CD4-positive, alpha-beta T cell treated with Interleukin-12 subunit alpha and Interleukin-12 subunit beta, for 1 hour (primary cell): ENCODE measurements around the gene CCDC50.
A peak's percentile ranks its signal among the peaks of the same experiment; 100 is the strongest.

ENCODE experiments used
- DNase-seq: peaks from one replicate; pipeline ENCODE4 v3.0.0-alpha.2; 2020

CCDC50 gene

GRCh38 chr3:191320316-191320715 is 8.9 kb upstream of the CCDC50 start:
- DNase-seq: no peak

DNA sequence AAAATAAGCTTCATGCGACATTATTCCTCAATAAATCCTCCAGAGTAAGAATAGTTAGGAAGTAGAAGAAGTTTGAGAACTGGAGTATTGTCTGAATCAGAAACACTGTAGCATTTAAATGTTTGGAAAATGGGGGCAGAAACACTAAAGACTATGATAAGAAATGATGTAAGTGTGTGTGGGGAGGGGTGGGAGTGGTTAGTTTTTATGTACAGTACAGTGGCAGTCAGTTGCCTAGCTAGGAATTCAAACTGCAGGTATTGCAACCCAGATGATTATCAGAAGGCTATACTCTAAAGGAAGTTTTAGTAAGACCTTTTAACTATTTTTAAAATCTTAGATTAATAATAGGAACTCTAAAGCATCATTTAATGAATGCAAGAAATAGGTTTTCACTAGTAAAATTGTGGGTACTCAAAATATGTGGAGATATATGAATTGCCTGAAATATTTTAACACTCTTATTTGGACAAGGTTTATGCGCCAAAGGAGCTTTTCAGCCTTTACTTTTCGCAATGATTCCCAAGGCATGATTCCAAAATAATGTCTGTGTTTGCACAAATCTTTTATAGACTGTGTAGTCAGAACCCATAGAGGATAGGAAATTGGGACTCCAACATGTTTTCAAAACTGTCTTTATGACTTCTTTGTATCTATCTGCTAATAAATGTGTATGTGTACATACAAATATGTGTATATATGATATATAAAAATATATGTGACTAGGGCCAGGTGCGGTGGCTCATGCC is 8.0 kb upstream of the CCDC50 start:
- DNase-seq: no peak

DNA sequence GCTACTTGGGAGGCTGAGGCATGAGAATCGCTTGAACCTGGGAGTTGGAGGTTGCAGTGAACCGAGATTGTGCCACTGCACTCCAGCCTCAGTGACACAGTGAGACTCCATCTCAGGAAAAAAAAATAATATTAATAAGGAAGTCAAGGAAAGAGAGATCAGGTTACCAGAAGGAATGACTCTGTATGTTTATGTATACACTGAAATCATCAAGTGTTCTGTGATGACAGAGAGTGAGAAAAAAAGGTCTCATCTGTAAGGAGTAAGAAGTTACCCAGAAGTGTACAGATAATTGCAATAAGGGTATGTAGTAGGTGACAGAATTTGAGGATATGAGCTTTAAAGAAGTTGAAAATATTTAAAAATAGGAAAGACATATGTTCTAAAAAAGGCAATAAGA is 4.3 kb upstream of the CCDC50 start:
- no peak for DNase-seq

DNA sequence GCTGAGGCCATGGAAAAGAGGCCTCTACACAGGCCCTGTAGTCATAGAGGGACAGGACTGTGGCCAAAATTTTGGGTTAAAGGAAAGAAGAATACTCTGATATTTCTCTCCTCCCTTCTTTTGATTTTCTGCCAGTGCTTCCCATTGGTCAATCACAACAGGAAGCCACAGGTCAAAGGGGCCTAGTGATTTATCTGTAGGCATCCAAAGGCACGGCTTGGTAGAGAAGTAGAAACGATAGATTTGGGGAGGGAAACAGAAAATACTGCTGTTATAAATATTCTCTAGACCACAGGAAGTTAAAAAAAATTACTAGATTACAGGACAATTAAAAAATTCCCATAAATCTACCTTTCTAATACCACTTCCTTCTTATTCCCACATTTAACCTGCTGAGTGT is 1.7 kb upstream of the CCDC50 start:
- no peak for DNase-seq

DNA sequence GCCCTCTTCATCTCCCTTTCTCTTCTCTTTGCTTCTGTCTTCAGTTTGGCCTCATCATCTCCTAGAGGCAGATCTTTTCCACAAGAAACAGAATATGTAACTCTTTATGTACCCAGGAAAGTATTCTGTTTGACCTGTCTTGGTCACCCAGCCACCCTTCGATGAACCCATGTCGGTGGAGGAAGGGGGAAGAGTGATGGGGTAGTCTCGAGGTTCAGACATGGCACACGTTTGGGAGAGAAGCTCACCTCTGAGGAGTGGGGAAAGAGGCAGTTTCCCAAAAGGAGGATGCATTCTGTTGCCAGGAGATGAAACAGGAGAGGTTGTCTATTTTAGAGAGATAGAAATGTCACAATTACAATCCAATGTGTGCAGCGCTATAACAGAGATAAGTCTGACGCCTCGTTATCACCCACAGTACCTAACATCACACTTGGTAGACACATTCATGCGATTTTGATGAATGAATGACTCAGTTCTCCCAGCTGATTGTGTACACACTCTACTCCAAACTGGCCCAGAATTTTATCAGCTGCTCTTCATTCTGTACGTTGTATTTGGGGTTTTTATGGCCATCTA is 722 bp upstream of the CCDC50 start:
- no peak for DNase-seq

GRCh38 chr3:191329654-191330529 is 698 bp downstream of the CCDC50 start, which contains the start of gene UTS2B:
UTS2B (minus strand) TSS chr3:191330526; CDS start chr3:191282189, 48,337 bp downstream.
- DNase-seq: peak; percentile 18

DNA sequence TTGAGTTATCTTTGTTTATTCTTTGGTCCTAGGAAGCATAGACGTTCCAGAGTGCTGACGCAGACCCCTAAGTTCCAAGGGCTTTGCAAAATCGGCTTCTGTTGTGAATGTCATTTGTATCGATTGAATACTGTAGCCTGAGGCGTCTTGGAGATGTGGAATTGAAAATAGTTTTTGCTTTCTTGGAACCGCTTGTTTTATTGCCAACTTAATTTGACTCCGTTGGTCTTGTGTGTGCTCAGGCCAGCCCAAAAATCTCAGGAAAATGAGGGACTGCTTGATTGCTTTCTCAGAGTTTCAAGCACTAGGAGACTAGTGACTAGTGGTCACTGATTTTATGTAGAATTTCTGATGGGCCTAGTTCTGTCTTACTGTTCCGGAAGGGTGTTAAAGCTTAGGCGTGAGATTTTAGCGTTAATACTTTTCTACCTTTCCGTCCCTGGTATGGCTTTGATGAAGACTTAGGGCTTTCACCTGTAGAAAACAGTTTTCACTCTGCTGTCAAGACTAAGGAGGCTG is 1.4 kb downstream of the CCDC50 start:
- no peak for DNase-seq

DNA sequence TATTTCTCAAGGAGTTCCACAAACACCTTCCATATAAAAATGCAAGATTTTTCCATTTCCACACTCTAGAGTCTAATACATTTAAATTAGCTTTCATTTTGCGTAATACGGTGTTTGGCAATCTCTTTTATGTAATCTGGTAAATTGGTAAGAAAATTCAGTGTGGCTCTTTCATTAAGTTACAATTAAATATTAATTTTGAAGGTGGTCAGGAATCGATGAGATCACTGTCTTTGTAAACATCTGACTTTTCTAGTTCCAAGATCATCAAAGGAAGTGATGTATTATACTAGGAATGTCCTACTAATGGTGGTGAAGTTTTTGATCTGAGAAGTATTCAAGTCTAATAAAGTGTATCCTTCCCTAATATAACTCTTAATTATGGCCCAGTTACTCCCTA is 2.2 kb downstream of the CCDC50 start:
- DNase-seq: no peak

DNA sequence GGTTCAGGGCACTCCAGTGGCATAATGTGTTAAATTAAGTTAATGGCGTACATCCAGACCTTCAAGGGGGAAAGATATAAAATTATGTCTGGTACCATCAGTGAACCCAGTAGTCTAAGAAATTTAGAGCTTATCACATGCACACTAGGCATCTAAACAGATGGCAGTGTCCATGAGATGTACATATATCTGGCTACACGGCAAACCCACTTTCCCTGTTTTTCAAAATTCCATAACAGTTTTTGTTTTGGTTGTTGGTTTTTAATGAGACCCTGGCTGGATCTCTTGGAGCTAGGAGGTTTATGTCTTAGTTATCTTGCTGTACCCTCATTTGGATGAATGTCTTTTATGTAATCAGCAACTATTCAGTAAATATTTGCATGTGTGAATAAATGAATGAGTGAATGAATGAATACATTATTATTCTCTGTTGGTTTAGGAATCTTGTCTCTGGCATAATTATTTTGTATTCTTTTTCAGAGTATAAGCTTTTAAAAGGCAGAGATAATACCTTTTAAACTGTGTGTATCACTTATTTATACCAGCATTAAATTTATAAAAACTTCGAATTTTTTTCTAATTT is 4.2 kb downstream of the CCDC50 start:
- DNase-seq: no peak

DNA sequence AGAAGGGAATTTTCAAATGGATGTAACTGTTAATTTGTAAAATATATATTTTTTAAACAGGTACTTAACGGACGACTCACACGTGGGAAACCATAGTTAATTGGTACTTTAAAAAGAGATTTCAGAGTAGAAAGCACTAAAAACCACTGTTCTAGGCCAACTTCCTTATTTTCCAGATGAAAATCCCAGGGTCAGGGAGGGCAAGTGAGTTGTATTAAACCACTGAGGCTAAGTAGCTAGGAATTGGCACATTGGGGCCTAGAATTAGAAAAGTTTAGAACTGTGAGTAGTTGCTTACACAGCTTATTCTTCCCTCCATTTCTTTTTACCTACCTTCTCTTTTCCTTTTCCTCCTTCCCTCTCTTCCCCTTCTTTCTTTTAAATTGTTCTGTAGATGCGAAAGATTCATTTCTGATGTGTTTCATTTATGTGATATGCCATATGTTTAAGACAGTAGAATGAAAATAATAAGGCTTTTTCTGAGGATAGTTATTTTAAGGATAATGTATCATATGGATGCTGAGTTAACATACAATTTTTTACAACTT is 5.2 kb downstream of the CCDC50 start:
- DNase-seq: no peak

GRCh38 chr3:191336833-191337232 is 7.6 kb downstream of the CCDC50 start:
- DNase-seq: no peak

GRCh38 chr3:191338177-191338488 is 8.9 kb downstream of the CCDC50 start:
- no peak for DNase-seq

- no peak for DNase-seq
Measured at GRCh38 chr3:191339316-191339917, 10.2 kb downstream of the CCDC50 start.

- DNase-seq: no peak
Measured at GRCh38 chr3:191340351-191340750, 11.2 kb downstream of the CCDC50 start.

- no peak for DNase-seq
Measured at GRCh38 chr3:191340966-191341365, 11.8 kb downstream of the CCDC50 start.

- DNase-seq: no peak
Measured at GRCh38 chr3:191342006-191342405, 12.8 kb downstream of the CCDC50 start.

- DNase-seq: no peak
Measured at GRCh38 chr3:191342411-191342810, 13.2 kb downstream of the CCDC50 start.

GRCh38 chr3:191343115-191343514 is 13.9 kb downstream of the CCDC50 start:
- no peak for DNase-seq

GRCh38 chr3:191343913-191344312 is 14.7 kb downstream of the CCDC50 start:
- DNase-seq: no peak

DNA sequence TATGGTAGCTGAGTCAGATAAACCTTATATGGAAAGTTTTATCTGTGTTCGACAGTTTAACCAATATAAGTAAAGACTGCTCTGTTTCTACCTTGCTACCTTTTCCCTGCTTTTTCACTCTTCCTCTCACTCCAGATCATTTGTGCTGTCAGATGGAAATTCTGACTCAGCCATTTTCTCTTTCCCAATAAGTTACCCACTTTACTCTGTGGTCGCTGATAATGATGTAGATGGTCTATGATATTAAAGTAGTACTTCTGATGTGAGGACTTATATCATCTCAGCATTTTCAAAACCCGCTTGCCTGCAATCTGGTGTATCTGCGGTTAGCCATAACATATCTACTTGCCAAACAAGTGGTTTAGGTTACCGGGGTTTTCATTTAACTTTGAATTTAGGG is 16.1 kb downstream of the CCDC50 start:
- DNase-seq: no peak

DNA sequence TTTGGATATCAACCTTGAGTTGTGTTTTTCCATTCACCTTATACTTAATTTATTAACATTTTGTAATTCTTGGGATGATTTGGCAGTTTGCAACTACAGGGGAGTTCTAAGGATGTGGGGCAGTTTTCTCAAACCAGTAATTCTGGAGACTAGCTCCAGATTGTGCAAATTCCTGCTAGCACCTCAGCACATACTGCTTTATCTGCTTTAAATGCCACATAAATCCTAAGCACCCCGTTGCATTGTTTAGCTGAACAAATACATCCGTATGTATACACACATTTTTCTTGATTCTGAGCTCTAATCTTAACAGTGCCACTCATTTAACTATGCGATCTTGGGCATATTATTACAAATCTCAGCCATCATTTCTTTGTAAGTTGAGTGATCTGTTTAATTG is 18.0 kb downstream of the CCDC50 start:
- DNase-seq: no peak

GRCh38 chr3:191348098-191348497 is 18.9 kb downstream of the CCDC50 start:
- no peak for DNase-seq
